IPS DF 6.9 (cell line): ENCODE measurements around the gene MGAT4A.
A peak's percentile ranks its signal among the peaks of the same experiment; 100 is the strongest.
"Not testable (repeated sequence)": the region's sequence is repeated elsewhere in the genome, so short reads cannot be mapped to it uniquely, and the experiment has no call there.

Experiments
- DNase-seq: peaks from one replicate; pipeline ENCODE4 v3.0.0-alpha.2; 2013; ENCODE audit warnings: low read depth, low spot score
- H3K27ac ChIP-seq: one replicate; pipeline ENCODE4 v1.5.1; 2013; ENCODE audit warnings: low read length, control low read depth
- H3K27me3 ChIP-seq: 2 replicates; pipeline ENCODE4 v1.6.1; 2013; ENCODE audit warnings: mild to moderate bottlenecking, low read length; ENCODE audit not compliant: control insufficient read depth, insufficient read depth
- H3K36me3 ChIP-seq: 2 replicates; pipeline ENCODE4 v1.6.1; 2013; ENCODE audit warnings: low read length; ENCODE audit not compliant: control insufficient read depth, insufficient read depth
- H3K4me1 ChIP-seq: 2 replicates; pipeline ENCODE4 v1.6.1; 2013; ENCODE audit warnings: low read length; ENCODE audit not compliant: control insufficient read depth, insufficient read depth
- H3K4me3 ChIP-seq: 2 replicates; pipeline ENCODE4 v1.5.1; 2013; ENCODE audit warnings: mild to moderate bottlenecking, low read length
- H3K9me3 ChIP-seq: 2 replicates; pipeline ENCODE4 v1.6.1; 2013; ENCODE audit warnings: low read length, inconsistent platforms; ENCODE audit not compliant: control insufficient read depth, insufficient read depth
- WGBS: extraction: QIAGEN DNeasy Blood & Tissue Kit; methylation state at CpG from one replicate; pipeline ENCODE4 v1.1.7; 2013; ENCODE audit warnings: mixed read lengths, missing lambda C conversion rate; ENCODE audit not compliant: insufficient read length, insufficient coverage; 5-methylcytosine and 5-hydroxymethylcytosine counted together

MGAT4A gene

GRCh38 chr2:98607741-98608115 is 123.2 kb downstream of the MGAT4A start:
- DNase-seq, result no peak
- H3K9me3 ChIP-seq, result no peaks in the 10 kb centered on the region
- peak overlapping the region; percentile 64 for H3K4me3 ChIP-seq
- no CpG with 5 or more reads among the region's 7 CpGs for WGBS
- no peaks in the 10 kb centered on the region for H3K27me3 ChIP-seq
- no peak overlapping the region for H3K27ac ChIP-seq
- peaks cover 2% of the 10 kb centered on the region; the same call in 1 of the 2 replicates for H3K36me3 ChIP-seq
- 0 out of 2 replicates have a peak, but pooled peaks cover 1% of the 10 kb centered on the region for H3K4me1 ChIP-seq

- Histone ChIP-seq H3K27ac (no peak overlapping the region), H3K9me3 (no peaks in the 10 kb centered on the region), H3K27me3 (no peaks in the 10 kb centered on the region), H3K36me3 (no peaks in the 10 kb centered on the region), H3K4me3 (no peak overlapping the region; the same call in 1 of the 2 replicates), H3K4me1 (0 out of 2 replicates have a peak, but pooled peaks cover 1% of the 10 kb centered on the region)
- no CpG with 5 or more reads among the region's 6 CpGs for WGBS
- DNase-seq, result no peak
Measured at GRCh38 chr2:98607104-98607503, 123.8 kb downstream of the MGAT4A start.

- Histone ChIP-seq H3K36me3 (no peaks in the 10 kb centered on the region), H3K4me1 (0 out of 2 replicates have a peak, but pooled peaks cover 1% of the 10 kb centered on the region), H3K4me3 (no peak overlapping the region), H3K9me3 (no peaks in the 10 kb centered on the region), H3K27ac (no peak overlapping the region), H3K27me3 (no peaks in the 10 kb centered on the region)
- no peak for DNase-seq
- no CpG with 5 or more reads among the region's 7 CpGs for WGBS
Measured at GRCh38 chr2:98606431-98606830, 124.5 kb downstream of the MGAT4A start.

- WGBS, result no CpG with 5 or more reads among the region's 3 CpGs
- no peaks in the 10 kb centered on the region for H3K9me3 ChIP-seq
- no peaks in the 10 kb centered on the region for H3K36me3 ChIP-seq
- H3K27ac ChIP-seq, result no peak overlapping the region
- 0 out of 2 replicates have a peak, but pooled peaks cover 1% of the 10 kb centered on the region for H3K4me1 ChIP-seq
- H3K27me3 ChIP-seq, result no peaks in the 10 kb centered on the region
- H3K4me3 ChIP-seq, result no peak overlapping the region
- no peak for DNase-seq
Measured at GRCh38 chr2:98605076-98605475, 125.9 kb downstream of the MGAT4A start.

DNA sequence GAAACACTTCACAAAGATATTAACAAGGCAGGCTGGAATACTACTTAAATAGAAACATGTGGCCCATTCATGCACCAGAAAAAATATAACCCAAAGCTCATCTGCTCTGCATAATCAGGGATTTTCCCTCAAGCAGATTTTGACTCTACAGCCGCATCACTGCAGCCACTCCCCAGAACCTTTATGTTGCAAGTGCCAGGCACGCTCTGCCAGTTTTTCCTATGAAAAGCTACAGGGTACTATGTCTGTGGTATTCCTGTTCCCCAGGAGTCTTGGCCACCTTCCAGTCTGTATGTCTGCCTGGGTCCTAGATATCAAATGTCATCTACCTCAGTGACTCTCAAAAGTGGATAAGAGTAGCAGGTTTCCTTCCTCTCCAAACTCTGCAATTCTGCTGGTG is 126.4 kb downstream of the MGAT4A start:
- no peaks in the 10 kb centered on the region for H3K27me3 ChIP-seq
- no CpG with 5 or more reads among the region's 2 CpGs for WGBS
- 0 out of 2 replicates have a peak, but pooled peaks cover 1% of the 10 kb centered on the region for H3K4me1 ChIP-seq
- H3K9me3 ChIP-seq, result no peaks in the 10 kb centered on the region
- H3K4me3 ChIP-seq, result no peak overlapping the region
- no peaks in the 10 kb centered on the region for H3K36me3 ChIP-seq
- no peak for DNase-seq
- no peak overlapping the region for H3K27ac ChIP-seq

- no peaks in the 10 kb centered on the region for H3K9me3 ChIP-seq
- H3K36me3 ChIP-seq, result no peaks in the 10 kb centered on the region
- H3K4me1 ChIP-seq, result no peaks in the 10 kb centered on the region
- H3K27me3 ChIP-seq, result no peaks in the 10 kb centered on the region
- peak; percentile 31 for DNase-seq
- whole genome bisulfite sequencing, result no CpG with 5 or more reads among the region's 3 CpGs
- H3K4me3 ChIP-seq, result no peak overlapping the region
- no peak overlapping the region for H3K27ac ChIP-seq
Measured at GRCh38 chr2:98601532-98602132, 129.3 kb downstream of the MGAT4A start.

GRCh38 chr2:98598781-98599428 is 132.0 kb downstream of the MGAT4A start:
- WGBS, result no CpG with 5 or more reads among the region's 1 CpG
- Histone ChIP-seq H3K36me3 (no peaks in the 10 kb centered on the region), H3K27ac (no peak overlapping the region), H3K27me3 (no peaks in the 10 kb centered on the region), H3K9me3 (no peaks in the 10 kb centered on the region), H3K4me3 (no peak overlapping the region), H3K4me1 (no peaks in the 10 kb centered on the region)
- DNase-seq, result no peak

- not testable (repeated sequence) for H3K4me3 ChIP-seq, H3K27ac ChIP-seq, DNase-seq, H3K36me3 ChIP-seq, H3K4me1 ChIP-seq, H3K27me3 ChIP-seq, H3K9me3 ChIP-seq
- no CpG with 5 or more reads among the region's 4 CpGs for WGBS
Measured at GRCh38 chr2:98594665-98595064, 136.3 kb downstream of the MGAT4A start.

- Histone ChIP-seq H3K36me3 (no peaks in the 10 kb centered on the region), H3K27me3 (no peaks in the 10 kb centered on the region), H3K4me1 (no peaks in the 10 kb centered on the region), H3K27ac (no peak overlapping the region), H3K4me3 (no peak overlapping the region; the same call in 1 of the 2 replicates), H3K9me3 (no peaks in the 10 kb centered on the region)
- WGBS, result no CpG with 5 or more reads among the region's 8 CpGs
- no peak for DNase-seq
Measured at GRCh38 chr2:98592565-98592964, 138.4 kb downstream of the MGAT4A start.

DNA sequence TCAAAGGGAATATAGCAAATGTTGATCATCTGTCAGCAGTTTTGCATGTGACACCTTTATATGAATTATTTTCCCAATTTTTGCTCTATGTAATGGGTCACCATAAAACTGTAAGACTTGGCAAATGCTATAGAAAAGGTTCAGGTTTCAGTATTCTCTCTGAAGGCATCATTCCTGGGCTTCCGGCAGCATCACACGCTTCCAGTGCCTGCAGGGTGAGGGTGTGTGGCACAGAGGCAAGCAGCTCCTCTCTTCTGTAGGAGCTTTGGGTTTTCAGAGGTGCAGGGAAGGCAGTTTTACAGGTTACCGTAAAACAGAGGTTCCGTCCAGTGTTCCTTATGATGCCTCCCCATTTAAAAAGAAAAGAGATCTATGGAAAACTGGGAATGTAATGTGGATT is 141.4 kb downstream of the MGAT4A start:
- H3K27me3 ChIP-seq, result no peaks in the 10 kb centered on the region
- H3K27ac ChIP-seq, result no peak overlapping the region
- no peaks in the 10 kb centered on the region for H3K4me1 ChIP-seq
- no peaks in the 10 kb centered on the region for H3K9me3 ChIP-seq
- no peak overlapping the region for H3K4me3 ChIP-seq
- DNase-seq, result no peak
- WGBS, result no CpG with 5 or more reads among the region's 4 CpGs
- no peaks in the 10 kb centered on the region for H3K36me3 ChIP-seq
